GM12878 (cell line): ENCODE measurements around the gene MEIS2. TPM values are rescaled to one million over a fixed set of nuclear protein-coding genes. Genes with fewer than 3 reads are reported as not detected.

Experiments
- ATAC-seq: fragments of 200-7000 bp; cut with Tn5 transposase; 3 replicates; pipeline ENCODE4 v1.9.1; 2020; ENCODE audit warnings: mild to moderate bottlenecking, moderate library complexity
- BruUV-seq: library from RNA; stranded (reverse); fragments of 400-500 nt; replicated peaks from 2 replicates; lab custom pipeline; 2021; lab: Mats Ljungman, UMichigan
- CTCF ChIA-PET: fragments of 300-600 bp; sonication (Branson Sonifier 250); formaldehyde crosslinking; extraction: SDS; loops from one replicate; lab custom pipeline; 2021; ENCODE audit warnings: inconsistent platforms; lab: Yijun Ruan, JAX
- POLR2A ChIA-PET: fragments of 350-600 bp; formaldehyde crosslinking; extraction: SDS; loops from one replicate; lab custom pipeline; 2021; ENCODE audit warnings: inconsistent platforms; lab: Charles Lee
- RAD21 ChIA-PET: fragments of 300-600 bp; sonication (Branson Sonifier 250); formaldehyde crosslinking; loops from one replicate; lab custom pipeline; 2023; ENCODE audit warnings: antibody characterized with exemption; ENCODE audit not compliant: unreplicated experiment; lab: Charles Lee
- SMC1A ChIA-PET: fragments of 300-600 bp; sonication (Branson Sonifier 250); formaldehyde crosslinking; loops from one replicate; lab custom pipeline; 2023; ENCODE audit not compliant: unreplicated experiment, uncharacterized antibody; lab: Charles Lee
- DNase-seq: peaks from one replicate; pipeline ENCODE4 v3.0.0-alpha.2; 2011; ENCODE audit warnings: low read depth, low spot score
- FAIRE-seq: peaks from 3 replicates; lab custom pipeline; 2011; peaks lifted over from hg19 to GRCh38; lab: Jason Lieb, UNC
- H2AFZ ChIP-seq: 2 replicates; pipeline ENCODE4 v1.6.0; 2011; ENCODE audit warnings: low read depth, low read length, control low read depth; ENCODE audit not compliant: control insufficient read depth
- H3K27ac ChIP-seq: 2 replicates; pipeline ENCODE4 v1.5.1; 2011; ENCODE audit warnings: control low read depth; ENCODE audit not compliant: control insufficient read depth, insufficient read depth
- H3K27me3 ChIP-seq, 2 experiments: replicated peaks in 1 of 2; 2 replicates each; pipeline versions ENCODE4 v1.6.0 to v1.6.1; 2011; ENCODE audit warnings: low read length in 1 of 2; ENCODE audit not compliant: control insufficient read depth in 2 of 2, insufficient read depth in 2 of 2
- H3K36me3 ChIP-seq, 2 experiments: 2 replicates each; pipeline ENCODE4 v1.5.1; 2011; ENCODE audit warnings: low read length in 1 of 2; ENCODE audit not compliant: control insufficient read depth in 2 of 2, insufficient read depth in 2 of 2
- H3K4me1 ChIP-seq: 2 replicates; pipeline ENCODE4 v1.6.1; 2011; ENCODE audit warnings: mild to moderate bottlenecking, low read length, moderate library complexity, mixed read lengths; ENCODE audit not compliant: control insufficient read depth, insufficient read depth
- H3K4me2 ChIP-seq: 2 replicates; pipeline ENCODE4 v1.6.0; 2011; ENCODE audit warnings: control low read depth; ENCODE audit not compliant: control insufficient read depth, insufficient read depth
- H3K4me3 ChIP-seq: fragments of 200-600 bp; sonication (generic); 2 replicates; pipeline ENCODE4 v1.5.1; 2016
- H3K79me2 ChIP-seq: 2 replicates; pipeline ENCODE4 v1.6.0; 2011; ENCODE audit warnings: low read length; ENCODE audit not compliant: control insufficient read depth, insufficient read depth
- H3K9ac ChIP-seq: 2 replicates; pipeline ENCODE4 v1.8.0; 2011; ENCODE audit warnings: low read length, control low read depth, mixed read lengths; ENCODE audit not compliant: control insufficient read depth, insufficient read depth
- H3K9me3 ChIP-seq: replicated peaks from 3 replicates; pipeline ENCODE4 v1.5.1; 2011; ENCODE audit warnings: mild to moderate bottlenecking, low read length; ENCODE audit not compliant: control insufficient read depth, insufficient read depth
- H4K20me1 ChIP-seq: 2 replicates; pipeline ENCODE4 v1.6.0; 2011; ENCODE audit not compliant: control insufficient read depth, insufficient read depth
- BHLHE40 ChIP-seq, 2 experiments: fragments of 450-650 bp in 1 of 2; IDR thresholded peaks; 2 replicates each; pipeline ENCODE4 v1.6.1; 2011 to 2017; ENCODE audit warnings: low read depth in 2 of 2, borderline replicate concordance in 1 of 2, improper control_type of control experiment in 1 of 2, low read length in 1 of 2, mild to moderate bottlenecking in 1 of 2
- ETV6 ChIP-seq, 2 experiments: fragments of 450-650 bp in 1 of 2; IDR thresholded peaks in 1 of 2; conservative IDR thresholded peaks in 1 of 2; 2 replicates each; pipeline ENCODE4 v1.6.1; 2014; ENCODE audit warnings: antibody characterized with exemption in 1 of 2, borderline replicate concordance in 1 of 2, low read depth in 1 of 2, mild to moderate bottlenecking in 1 of 2, moderate library complexity in 1 of 2
- JUNB ChIP-seq: IDR thresholded peaks from 2 replicates; pipeline ENCODE4 v1.6.1; 2016; ENCODE audit warnings: antibody characterized with exemption, mild to moderate bottlenecking
- WGBS: methylation state at CpG from one replicate; pipeline ENCODE4 v1.1.6; 2016; ENCODE audit warnings: low lambda C conversion rate; ENCODE audit not compliant: insufficient replicate concordance, insufficient coverage; ENCODE audit errors: missing lambda C conversion rate; 5-methylcytosine and 5-hydroxymethylcytosine counted together
- in situ Hi-C: fragments of 300-500 bp; cut with MboI; formaldehyde crosslinking; loops from 9 replicates; pipeline ENCODE4 v1.14.3; 2018; ENCODE audit warnings: mixed read lengths
- intact Hi-C: fragments of 100-400 bp; cut with micrococcal nuclease; formaldehyde crosslinking; loops from one replicate; pipeline ENCODE4 v1.14.2; 2022; ENCODE audit not compliant: unreplicated experiment
- polyA plus RNA-seq, 11 experiments: library from polyadenylated mRNA; depleted of rRNA in 4 of 11; unstranded in 6 of 11; stranded (reverse) in 5 of 11; fragments of >200 nt; fragmentation: Nextera tagmentation in 4 of 11; fragmentation: Illumina TruSeq in 1 of 11; extraction: Ambion mirVana in 4 of 11; extraction: Trizol in 1 of 11; gene quantifications; 1 replicate in 1 of 11; 2 replicates in 10 of 11; pipeline versions ENCODE4 v1.2.1 to v1.2.3, GENCODE V29; 2011 to 2016; ENCODE audit warnings: inconsistent platforms in 2 of 11, missing spikeins in 2 of 11, low read depth in 1 of 11
- total RNA-seq, 4 experiments: library from RNA; depleted of rRNA in 3 of 4; stranded (reverse); fragments of >200 nt in 3 of 4; fragmentation: Illumina TruSeq in 1 of 4; extraction: Trizol in 1 of 4; gene quantifications; 2 replicates each; pipeline versions ENCODE4 v1.2.1 to v1.2.3, GENCODE V29; 2013 to 2021

The MEIS2 gene
- total and polyA plus RNA-seq, 10 of the 15 experiments (the other 5 are each of a cell fraction or from before 2014, with no cell fraction given) = 9.2 to 54.0 (median 20.4) TPM

GRCh38 chr15:37080261-37080921 lies 20.0 kb downstream of the MEIS2 start:
- 33% methylated on average over 5 of the region's 5 CpGs for WGBS
- Histone ChIP-seq H3K9me3 (no peaks in the 10 kb centered on the region), H4K20me1 (no peaks in the 10 kb centered on the region), H3K79me2 (no peaks in the 10 kb centered on the region), H3K4me2 (no peak overlapping the region), H3K36me3 (peaks cover 2% of the 10 kb centered on the region in 2 experiments; a peak in 3 of 4 replicates), H3K9ac (no peak overlapping the region), H2AFZ (no peak overlapping the region), H3K27me3 (no peaks in the 10 kb centered on the region), H3K27ac (no peak overlapping the region), H3K4me3 (no peak overlapping the region), H3K4me1 (peaks cover 5% of the 10 kb centered on the region; the same call in 1 of the 2 replicates)
- SMC1A ChIA-PET = interaction anchor here (1.3 to 5.0 kb wide), 4 partner anchors 10 to 158 kb away, joined by 3 to 32 read pairs (median 10); no protein-coding TSS in a partner anchor
- no TSS peak for BruUV-seq
- DNase-seq (no peak), ATAC-seq (no peak; the same call in 2 of the 3 replicates), FAIRE-seq (no peak)
- RAD21 ChIA-PET = interaction anchor here (0.8 to 1.0 kb wide), 2 partner anchors 9 to 199 kb away, joined by 3 read pairs; no protein-coding TSS in a partner anchor
- intact Hi-C loops (no loop called here), in situ Hi-C loops (no loop called here)
- TF ChIP-seq BHLHE40 (IDR thresholded peaks at IDR 0.05; ENCODE audit: borderline replicate concordance in 1 of 2, low read depth in 2 of 2, low read length in 1 of 2) (no peak), JUNB (peak; percentile 57)
- CTCF ChIA-PET = interaction anchor here (0.5 to 1.5 kb wide), 3 partner anchors 11 to 64 kb away, joined by 3 read pairs; no protein-coding TSS in a partner anchor
- POLR2A ChIA-PET = no interaction called here

- no peak for FAIRE-seq
- intact Hi-C loops = no loop called here
- in situ Hi-C loops = no loop called here
- RAD21 ChIA-PET = interaction anchor here (0.8 to 1.3 kb wide), 3 partner anchors 10 to 198 kb away, joined by 3 read pairs; no protein-coding TSS in a partner anchor
- POLR2A ChIA-PET = interaction anchor here (2.4 kb wide), 1 partner anchor 10 kb away, joined by 9 read pairs; no protein-coding TSS in a partner anchor
- Histone ChIP-seq H2AFZ (no peak overlapping the region), H3K4me2 (no peak overlapping the region), H3K79me2 (no peaks in the 10 kb centered on the region), H3K4me3 (no peak overlapping the region), H3K9ac (no peak overlapping the region), H3K36me3 (peaks cover 2% of the 10 kb centered on the region in 2 experiments; a peak in 3 of 4 replicates), H3K27ac (no peak overlapping the region), H3K9me3 (no peaks in the 10 kb centered on the region), H3K27me3 (no peaks in the 10 kb centered on the region), H3K4me1 (peaks cover 5% of the 10 kb centered on the region; the same call in 1 of the 2 replicates), H4K20me1 (no peaks in the 10 kb centered on the region)
- SMC1A ChIA-PET = interaction anchor here (1.0 to 5.0 kb wide), 5 partner anchors 10 to 157 kb away, joined by 3 to 32 read pairs (median 5); no protein-coding TSS in a partner anchor
- BruUV-seq = no TSS peak
- no peak for TF ChIP-seq ETV6 (conservative IDR thresholded peaks at IDR 0.05 in 1 of 2, IDR thresholded peaks at IDR 0.05 in 1 of 2; ENCODE audit: borderline replicate concordance in 1 of 2, low read depth in 1 of 2)
- WGBS = 54% methylated on average over 6 of the region's 6 CpGs
- CTCF ChIA-PET = interaction anchor here (0.6 to 1.5 kb wide), 2 partner anchors 11 to 32 kb away, joined by 3 read pairs; no protein-coding TSS in a partner anchor
- no peak for DNase-seq
- no peak for ATAC-seq
Measured at GRCh38 chr15:37079726-37080125, 20.6 kb downstream of the MEIS2 start.
